Glomerular visceral epithelial cell (primary cell): ENCODE measurements around the gene NPR1.
"Not testable (repeated sequence)": the region's sequence is repeated elsewhere in the genome, so short reads cannot be mapped to it uniquely, and the experiment has no call there.

ENCODE experiments used
- DNase-seq: peaks from one replicate; pipeline ENCODE4 v3.0.0-alpha.2; 2016; ENCODE audit errors: extremely low spot score

The NPR1 gene

DNA sequence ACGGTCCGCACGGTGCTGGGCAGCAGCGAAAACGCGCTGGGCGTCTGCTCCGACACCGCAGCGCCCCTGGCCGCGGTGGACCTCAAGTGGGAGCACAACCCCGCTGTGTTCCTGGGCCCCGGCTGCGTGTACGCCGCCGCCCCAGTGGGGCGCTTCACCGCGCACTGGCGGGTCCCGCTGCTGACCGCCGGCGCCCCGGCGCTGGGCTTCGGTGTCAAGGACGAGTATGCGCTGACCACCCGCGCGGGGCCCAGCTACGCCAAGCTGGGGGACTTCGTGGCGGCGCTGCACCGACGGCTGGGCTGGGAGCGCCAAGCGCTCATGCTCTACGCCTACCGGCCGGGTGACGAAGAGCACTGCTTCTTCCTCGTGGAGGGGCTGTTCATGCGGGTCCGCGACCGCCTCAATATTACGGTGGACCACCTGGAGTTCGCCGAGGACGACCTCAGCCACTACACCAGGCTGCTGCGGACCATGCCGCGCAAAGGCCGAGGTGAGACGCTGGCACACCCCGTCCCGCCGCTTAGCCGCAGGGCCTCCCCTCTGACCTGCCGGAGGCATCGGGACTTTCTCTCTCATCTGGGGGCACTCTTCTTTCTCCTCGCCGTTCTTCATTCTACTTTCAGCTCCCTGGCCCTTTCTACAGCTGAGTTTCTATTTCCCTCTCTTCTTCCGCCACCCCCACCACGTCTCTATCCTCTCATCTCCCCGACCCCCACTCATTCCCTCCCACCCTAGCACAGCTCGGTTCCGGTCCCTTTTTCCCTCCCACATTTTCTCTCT lies 1.0 kb downstream of the NPR1 start:
- no peak for DNase-seq

DNA sequence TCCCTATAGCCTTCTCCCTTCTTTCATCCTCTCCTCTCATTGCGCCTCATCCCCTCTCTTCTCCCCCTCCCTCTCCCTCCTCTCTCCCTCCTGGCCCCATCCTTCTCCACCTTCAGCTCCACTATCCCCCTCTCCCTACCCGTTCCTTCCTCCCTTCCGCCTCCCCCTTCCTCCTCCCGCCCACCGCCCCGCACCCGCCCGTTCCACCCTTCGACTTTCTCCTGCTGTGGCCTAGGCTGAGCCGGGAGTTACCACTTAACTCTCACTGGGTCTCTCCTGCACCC lies 1.6 kb downstream of the NPR1 start:
- no peak for DNase-seq

DNA sequence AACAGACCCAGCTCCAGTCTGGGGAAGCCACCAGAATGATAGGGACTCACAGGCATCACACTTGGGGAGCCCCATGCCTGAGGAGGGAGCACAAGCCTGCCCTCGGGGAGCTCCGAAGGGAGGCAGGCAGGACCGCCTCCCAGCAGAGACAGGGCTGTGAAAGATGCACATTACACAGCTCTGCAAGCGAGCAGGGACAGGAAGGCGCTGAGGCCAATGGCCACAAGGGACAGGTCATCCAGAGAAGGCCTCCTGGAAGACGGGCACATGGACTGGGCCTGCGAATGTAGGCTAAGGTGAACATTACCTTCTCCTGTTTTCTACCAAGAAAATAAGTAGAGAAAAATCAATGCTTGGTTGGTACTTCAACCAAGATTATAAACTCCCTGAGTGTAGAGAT lies 4.2 kb downstream of the NPR1 start:
- no peak for DNase-seq

DNA sequence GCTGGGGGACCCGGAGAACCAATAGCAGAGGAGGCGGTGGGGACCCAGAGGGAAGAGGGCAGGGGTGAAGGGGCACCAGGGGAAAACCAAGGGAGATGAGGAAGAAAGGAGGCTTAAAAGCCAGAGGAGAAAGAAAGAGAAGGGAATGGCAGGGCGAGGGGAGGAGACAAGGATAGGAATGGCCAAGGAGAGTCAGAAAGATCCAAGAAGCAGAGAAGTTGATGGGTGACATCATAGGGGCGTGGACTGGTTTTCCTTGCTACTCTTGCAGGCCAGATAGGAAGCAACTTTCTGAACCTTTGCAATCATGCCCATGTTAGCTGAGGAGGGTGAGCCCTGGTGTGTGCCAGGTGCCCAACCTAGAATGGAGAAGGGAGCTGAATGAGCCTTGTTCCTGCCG lies 5.4 kb downstream of the NPR1 start:
- DNase-seq, result no peak

DNA sequence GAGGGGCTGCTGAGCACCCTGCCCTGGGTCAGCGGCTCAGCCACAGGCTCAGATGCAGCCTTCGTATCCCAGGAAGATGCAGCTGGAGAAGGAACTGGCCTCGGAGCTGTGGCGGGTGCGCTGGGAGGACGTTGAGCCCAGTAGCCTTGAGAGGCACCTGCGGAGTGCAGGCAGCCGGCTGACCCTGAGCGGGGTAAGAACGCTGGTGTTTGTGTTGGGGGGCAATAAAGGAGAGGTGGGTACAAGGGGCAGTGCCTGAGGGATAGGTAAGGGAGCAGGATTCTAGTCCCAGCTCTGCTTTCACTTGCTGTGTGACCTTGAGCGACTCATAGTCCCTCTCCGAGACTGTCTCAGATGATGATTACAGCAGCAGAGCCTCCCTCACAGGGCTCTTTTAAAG lies 6.4 kb downstream of the NPR1 start:
- DNase-seq, result no peak

DNA sequence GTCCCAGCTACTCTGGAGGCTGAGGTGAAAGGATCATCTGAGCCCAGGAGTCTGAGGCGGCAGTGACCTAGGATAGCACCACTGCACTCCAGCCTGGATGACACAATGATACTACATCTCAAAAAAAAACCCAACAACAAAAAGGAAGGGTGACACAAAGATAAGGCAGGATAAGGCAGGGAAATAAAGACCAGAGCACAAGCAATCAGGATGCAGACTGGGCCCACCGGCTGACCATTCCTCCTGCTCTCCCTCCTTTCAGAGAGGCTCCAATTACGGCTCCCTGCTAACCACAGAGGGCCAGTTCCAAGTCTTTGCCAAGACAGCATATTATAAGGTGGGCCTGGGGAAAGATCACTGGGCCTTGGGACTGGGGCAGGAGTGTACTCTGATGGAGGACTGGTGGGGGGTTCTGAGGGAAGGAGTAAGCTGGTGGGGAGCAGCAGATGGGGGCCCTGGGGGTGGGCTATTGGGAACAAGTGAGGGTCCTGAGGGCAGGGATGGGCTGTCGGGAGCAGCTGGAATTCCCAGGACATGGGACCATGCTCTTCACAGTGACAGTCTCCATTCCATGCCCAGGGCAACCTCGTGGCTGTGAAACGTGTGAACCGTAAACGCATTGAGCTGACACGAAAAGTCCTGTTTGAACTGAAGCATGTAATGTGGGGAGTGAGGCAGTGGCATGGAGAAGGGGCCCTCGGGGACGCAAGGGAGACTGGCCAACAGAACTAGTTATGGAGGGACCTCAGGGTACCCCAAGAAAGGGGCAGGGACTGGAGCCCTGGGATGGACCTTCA lies 7.3 kb downstream of the NPR1 start:
- no peak for DNase-seq

DNA sequence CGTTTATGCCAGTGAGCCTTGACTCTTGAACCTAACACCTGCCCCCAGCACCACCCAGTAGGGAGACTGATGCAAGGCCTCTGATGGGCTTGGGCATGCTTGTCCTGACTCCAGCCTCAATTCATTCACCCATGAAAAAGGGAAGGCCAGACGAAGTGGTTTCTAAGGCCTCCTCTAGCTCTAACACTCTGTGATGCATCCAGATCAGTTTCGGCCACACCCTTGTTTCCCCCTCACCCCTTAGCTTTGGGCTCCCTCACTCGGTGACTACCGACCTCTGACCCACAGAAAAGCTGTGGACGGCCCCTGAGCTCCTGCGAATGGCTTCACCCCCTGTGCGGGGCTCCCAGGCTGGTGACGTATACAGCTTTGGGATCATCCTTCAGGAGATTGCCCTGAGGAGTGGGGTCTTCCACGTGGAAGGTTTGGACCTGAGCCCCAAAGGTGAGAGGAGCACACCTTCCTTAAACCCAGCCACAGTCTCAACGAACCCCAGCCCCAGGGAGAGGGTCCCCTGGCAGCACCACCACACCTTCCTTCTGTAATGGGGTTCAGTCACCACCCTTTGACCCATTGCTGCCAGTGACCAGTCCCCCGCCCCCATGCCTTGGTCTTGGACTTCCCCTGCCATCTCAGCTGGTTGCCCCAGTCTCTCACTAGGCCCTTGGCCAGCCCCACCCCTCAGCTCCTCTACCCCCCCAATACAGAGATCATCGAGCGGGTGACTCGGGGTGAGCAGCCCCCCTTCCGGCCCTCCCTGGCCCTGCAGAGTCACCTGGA lies 9.0 kb downstream of the NPR1 start:
- DNase-seq, result no peak

DNA sequence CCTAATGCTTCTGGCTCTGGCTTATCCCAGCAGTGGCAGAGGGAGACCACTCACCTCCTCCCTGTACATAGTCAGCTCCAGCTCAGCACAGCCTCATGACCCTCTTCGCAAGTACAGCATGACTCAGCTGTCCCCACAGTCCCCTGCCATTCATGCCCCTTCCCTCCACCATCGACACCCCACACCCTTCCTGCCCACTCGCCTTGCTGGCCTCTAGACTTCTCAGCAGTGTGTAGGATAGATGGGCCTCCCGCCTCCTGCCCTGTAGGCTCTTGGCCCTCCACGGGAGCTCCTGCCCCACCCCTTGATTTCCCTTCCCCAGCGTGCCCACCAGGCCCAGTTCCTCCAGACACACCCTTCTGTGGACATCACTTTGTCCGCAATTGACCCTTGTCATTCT lies 9.8 kb downstream of the NPR1 start:
- DNase-seq, result no peak

DNA sequence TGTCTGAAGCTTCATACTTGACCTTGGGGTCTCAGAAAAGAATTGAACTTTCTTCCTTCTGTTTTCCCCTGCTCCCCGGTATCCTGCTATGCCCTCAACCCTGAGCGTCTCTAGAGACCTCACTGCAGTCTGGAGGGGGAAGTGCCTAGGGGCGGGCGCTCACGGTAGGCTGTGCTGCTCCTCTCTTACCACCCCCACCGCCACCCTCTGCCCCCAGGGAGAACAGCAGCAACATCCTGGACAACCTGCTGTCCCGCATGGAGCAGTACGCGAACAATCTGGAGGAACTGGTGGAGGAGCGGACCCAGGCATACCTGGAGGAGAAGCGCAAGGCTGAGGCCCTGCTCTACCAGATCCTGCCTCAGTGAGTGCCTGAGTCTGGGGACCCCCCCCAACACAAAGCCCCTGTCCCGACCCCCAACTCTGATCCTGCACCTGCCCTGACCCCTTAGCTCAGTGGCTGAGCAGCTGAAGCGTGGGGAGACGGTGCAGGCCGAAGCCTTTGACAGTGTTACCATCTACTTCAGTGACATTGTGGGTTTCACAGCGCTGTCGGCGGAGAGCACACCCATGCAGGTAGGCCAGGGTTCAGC lies 10.3 kb downstream of the NPR1 start:
- DNase-seq, result no peak

DNA sequence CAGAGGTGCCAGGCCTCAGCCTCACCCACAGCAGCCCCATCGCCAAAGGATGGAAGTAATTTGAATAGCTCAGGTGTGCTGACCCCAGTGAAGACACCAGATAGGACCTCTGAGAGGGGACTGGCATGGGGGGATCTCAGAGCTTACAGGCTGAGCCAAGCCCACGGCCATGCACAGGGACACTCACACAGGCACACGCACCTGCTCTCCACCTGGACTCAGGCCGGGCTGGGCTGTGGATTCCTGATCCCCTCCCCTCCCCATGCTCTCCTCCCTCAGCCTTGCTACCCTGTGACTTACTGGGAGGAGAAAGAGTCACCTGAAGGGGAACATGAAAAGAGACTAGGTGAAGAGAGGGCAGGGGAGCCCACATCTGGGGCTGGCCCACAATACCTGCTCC lies 15.0 kb downstream of the NPR1 start:
- DNase-seq, result no peak

DNA sequence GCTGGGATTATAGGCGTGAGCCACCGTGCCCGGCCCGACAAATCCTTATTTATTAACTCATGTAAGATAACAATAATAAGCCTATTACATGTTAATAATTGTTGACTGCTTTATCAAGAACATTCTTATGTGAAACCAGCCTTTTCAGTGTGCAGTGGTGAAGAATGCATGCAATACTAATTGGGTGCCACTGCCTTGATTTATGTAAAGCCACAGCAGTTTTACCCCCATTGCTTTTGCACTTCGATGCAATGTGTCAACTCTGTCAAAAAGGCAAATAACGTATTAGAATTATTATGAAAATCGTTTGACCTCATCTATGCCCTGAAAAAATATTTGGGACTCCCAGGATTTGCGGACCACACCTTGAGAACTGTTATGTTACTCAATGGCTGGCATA lies 18.3 kb downstream of the NPR1 start:
- no peak for DNase-seq

DNA sequence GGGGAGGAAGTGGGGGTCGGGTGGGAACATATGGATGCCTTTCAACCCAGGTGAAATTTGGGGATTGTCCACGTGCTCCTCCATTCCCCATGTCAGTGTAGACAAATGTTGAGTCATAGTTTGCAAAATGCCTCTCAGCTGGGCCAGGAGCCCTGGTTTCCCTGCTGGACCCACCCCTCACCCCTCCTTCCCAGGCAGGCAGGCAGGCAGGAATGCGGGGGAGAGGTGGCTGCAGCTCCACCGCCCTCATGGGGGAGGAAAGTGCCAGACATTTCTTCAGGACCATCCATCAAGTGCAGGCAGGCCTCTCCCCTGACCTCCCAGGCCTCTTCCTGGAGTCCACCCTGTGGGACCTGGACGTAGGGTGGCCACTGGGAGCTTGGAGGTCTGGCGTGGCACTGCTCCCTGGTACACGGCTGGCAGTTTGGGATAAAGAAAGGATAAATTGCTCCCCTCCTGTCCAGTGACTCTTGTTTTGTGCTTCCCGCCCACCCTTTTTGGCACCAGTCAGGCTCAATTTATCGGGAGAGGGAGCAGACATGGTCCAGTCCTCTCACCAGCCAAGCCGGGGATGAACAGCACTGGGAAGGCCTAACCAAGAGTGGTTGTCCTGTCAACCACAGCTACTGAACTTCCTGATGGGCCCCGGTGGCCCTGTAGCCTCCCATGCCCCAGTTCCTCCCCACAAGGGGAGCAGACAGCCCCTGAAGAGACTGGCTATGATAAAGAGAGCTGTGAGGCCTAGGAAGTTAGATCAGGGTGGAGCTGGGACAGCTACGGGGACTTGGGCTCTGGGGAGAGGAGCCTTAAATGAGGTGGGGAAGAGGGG lies 18.9 kb downstream of the NPR1 start:
- DNase-seq, result no peak

DNA sequence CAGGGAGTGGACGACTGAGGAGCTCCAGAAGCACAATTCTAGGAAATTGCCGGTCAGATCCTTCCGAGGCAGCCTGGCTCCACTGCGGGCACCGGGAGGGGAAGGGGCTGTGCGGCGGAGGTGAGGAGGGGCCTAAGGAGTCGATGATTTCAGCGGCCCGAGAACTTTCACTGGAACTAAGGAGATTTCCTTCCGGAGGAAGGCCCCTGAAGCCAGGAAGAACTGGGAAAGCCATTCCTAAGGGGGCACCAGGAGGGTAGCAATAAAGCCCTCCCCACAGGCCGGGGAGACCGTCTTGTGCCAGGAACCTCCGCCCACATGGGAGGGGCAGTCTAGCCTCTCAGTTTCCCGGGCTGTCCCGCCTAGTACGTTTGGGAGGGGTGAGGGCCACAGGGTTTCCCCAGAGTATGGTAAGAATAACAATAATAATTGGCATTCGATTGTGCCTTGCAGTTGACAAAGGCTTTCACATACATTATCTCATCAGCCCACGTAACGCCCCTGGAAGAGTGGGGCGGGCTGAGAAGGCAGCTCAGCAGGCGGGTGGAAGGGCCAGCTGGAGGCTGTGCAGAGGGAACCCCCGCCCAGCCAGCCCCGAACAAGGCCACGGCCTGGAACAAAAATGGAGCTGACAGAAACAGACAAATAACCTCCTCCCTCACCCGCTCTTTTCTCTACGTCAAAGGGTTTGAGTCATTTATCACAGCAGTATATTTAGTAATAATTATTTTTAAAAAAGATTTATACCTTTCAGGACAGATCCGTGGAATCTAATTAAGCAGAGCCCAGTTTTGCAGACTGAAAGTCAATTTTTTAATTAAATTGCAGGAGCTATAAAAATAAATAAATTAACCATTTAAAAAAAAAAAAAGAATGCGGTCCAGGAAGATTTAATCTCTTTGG lies 19.8 kb downstream of the NPR1 start:
- DNase-seq, result no peak

DNA sequence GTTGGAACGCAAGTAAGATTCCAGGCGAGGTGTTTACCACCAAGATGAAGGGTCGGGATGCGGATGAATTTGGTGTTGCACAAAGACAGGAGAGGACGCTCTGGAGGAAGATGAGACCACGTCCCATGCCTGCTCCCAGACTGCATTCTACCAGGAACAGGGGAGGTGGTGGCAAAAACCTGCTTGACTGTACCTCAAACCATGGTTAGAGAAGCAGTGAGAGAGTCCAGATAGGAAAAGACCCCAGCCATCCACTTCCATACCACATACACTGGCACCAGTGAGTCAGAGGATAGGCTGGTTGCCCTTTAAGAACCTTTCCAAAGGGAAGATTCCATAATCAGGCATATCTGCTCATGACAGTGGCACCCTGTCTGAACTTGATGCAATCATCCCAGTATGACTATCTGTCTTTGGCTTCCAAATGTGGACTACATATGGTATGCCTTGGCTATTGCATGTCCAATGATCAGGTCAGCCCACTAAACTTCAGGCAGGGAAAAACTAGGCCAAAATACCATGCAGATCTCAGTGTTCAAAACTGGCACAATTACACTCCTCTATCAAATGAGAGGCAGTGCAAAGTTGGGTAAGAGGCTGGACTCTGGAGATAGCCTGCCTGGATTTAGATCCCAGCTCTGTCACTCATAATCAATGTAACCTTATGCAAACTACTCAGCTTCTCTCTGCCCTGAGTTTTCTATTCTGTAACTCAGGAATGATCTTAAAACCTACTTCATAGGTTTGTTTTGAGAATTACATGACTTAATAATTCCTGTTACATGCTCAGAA lies 20.6 kb downstream of the NPR1 start:
- DNase-seq, result no peak

DNA sequence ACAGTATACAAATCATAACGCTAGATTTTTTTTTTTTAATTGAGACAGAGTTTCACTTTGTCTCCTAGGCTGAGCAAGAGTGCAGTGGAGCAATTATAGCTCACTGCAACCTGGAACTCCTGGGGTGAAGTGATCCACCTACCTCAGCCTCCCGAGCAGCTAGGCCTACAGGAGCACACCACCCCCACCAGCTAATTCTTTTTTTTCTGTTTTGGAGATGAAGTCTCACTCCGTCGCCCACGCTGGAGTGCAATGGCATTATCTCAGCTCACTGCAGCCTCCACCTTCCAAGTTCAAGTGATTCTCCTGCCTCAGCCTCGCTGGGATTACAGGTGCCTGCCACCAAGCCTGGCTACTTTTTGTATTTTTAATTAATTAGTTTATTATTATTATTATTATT lies 21.3 kb downstream of the NPR1 start:
- no peak for DNase-seq

DNA sequence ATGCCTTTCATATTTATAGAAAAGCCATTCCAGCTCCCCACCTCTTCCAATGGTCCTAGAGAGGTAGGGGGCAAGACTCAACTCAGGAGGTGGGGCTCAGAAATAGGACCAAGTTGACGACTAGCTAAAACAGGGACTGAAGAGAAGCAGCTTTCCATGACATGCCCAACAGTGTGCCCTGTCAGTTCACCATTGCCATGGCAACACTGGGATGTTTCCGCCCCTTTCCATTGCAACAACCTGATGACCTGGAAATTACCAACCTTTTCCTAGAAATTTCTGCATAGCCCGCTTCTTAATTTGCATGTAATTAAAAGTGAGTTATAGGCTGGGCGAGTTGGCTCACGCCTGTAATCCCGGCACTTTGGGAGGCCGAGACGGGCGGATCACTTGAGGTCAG lies 27.0 kb downstream of the NPR1 start:
- no peak for DNase-seq

DNA sequence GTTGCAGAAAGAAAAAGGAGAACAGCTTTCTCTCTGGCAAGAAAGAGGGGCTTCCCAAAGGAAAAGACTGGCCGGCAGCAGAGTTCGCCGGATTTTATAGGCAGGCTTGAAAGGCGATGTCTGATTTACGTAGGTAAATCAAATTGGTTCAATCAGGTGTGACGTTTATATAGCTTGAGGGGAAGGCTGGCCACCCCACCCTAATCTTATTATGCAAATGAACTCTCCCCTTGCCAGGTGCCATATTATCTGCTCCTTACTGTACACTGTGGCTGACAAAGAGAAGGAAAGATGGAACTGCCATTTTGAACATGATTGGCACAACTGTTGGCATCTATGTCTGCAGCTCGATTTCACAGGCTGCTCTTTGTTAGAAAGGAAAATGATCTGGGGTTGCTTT lies 32.5 kb downstream of the NPR1 start:
- no peak for DNase-seq

DNA sequence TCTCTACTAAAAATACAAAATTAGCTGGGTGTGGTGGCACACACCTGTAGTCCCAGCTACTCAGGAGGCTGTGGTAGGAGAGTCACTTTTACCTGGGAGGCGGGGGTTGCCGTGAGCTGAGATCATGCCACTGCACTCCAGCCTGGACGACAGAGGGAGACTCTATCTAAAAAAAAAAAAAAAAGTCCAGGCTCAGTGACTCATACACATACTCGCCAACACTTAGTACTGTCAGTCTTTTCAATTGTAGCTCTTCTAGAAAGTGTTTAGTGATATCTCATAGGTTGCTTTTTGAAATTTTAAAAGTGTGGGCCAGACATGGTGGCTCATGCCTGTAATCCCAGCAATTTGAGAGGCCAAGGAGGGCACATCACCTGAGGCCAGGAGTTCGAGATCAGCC lies 37.7 kb downstream of the NPR1 start:
- not testable (repeated sequence) for DNase-seq

DNA sequence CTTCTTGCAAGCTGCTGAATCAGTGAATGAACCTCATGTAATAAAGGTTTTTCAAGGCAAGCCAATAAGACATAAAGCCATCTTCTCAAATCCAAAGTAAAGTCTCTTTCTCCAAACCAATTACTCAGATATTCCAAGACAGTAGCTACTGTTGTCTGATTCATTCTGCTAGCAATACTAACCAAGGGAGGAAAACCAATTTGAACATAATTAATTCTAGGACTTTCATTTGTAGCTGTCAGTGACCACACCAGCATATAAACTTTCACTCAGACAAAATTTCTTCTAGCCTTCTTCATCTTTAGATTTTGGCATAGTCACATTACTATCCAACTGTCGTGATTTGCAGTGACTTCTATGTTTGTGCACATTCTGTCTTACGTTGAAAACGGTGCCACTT lies 38.8 kb downstream of the NPR1 start:
- DNase-seq, result no peak

DNA sequence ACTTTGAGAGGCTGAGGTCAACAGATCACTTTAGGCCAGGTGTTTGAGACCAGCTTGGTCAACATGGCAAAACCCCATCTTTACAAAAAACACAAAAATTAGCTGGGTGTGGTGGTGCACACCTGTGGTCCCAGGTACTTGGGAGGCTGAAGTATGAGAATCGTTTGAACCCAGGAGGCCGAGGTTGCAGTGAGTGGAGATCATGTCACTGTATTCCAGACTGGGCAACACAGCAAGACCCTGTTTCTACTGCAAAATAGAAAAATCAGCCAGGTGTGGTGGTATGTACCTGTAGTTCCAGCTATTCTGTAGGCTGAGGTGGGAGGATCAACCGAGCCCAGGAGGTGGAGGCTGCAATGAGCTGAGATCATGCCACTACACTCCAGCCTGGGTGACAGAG lies 45.2 kb downstream of the NPR1 start:
- no peak for DNase-seq
